Activated T-helper 17 cell treated with anti-CD3 and anti-CD28 coated beads, Interleukin-2, amount 50 U/mL, for 72 hours (primary cell): ENCODE measurements around the gene ARL16. TPM values are rescaled to one million over a fixed set of nuclear protein-coding genes. Genes with fewer than 3 reads are reported as not detected.
A peak's percentile ranks its signal among the peaks of the same experiment; 100 is the strongest.

Experiments
- ATAC-seq: fragments of 150-1000 bp; cut with Tn5 transposase; replicated peaks from 2 replicates; pipeline ENCODE4 v1.10.0; 2021; ENCODE audit warnings: mild to moderate bottlenecking, moderate library complexity
- H3K27ac Mint-ChIP-seq: one replicate; pipeline ENCODE4 v1.8.0; 2022; ENCODE audit warnings: mixed read lengths
- H3K27me3 Mint-ChIP-seq: one replicate; pipeline ENCODE4 v1.8.0; 2022; ENCODE audit warnings: mixed read lengths
- H3K36me3 Mint-ChIP-seq: one replicate; pipeline ENCODE4 v1.8.0; 2022; ENCODE audit warnings: low read depth, mild to moderate bottlenecking, mixed read lengths
- H3K4me1 Mint-ChIP-seq: one replicate; pipeline ENCODE4 v1.8.0; 2022; ENCODE audit warnings: mixed read lengths
- H3K4me3 Mint-ChIP-seq: one replicate; pipeline ENCODE4 v1.8.0; 2022; ENCODE audit warnings: mild to moderate bottlenecking, mixed read lengths
- H3K9me3 Mint-ChIP-seq: one replicate; pipeline ENCODE4 v1.8.0; 2022; ENCODE audit warnings: mixed read lengths
- total RNA-seq, 2 donors: library from RNA; stranded (reverse); gene quantifications; one replicate each; pipeline ENCODE4 v1.2.3, GENCODE V29; 2022

ARL16 gene
- total RNA-seq, 2 donors from 2014 or later: 12.6 to 20.9 TPM

DNA sequence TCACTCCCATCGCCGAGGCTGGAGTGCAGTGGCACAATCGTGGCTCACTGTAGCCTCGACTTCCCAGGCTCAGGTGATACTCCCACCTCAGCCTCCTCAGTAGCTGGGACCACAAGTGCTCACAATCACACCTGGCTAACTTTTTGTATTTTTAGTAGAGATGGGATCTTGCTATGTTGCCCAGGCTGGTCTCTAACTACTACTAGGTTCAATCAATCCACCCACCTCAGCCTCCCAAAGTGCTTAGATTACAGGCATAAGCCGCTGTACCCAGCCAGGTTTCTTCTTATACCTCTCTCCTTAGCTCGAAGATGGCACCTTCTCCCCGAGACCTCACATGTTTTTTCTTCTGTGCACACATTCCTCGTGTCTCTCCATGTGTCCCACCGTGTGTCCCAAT is 43.6 kb downstream of the ARL16 start:
- peaks cover 12% of the 10 kb centered on the region for H3K36me3 Mint-ChIP-seq
- H3K27me3 Mint-ChIP-seq: no peaks in the 10 kb centered on the region
- H3K4me3 Mint-ChIP-seq: no peak overlapping the region
- H3K4me1 Mint-ChIP-seq: no peaks in the 10 kb centered on the region
- H3K9me3 Mint-ChIP-seq: no peaks in the 10 kb centered on the region
- H3K27ac Mint-ChIP-seq: no peak overlapping the region
- ATAC-seq: no peak

DNA sequence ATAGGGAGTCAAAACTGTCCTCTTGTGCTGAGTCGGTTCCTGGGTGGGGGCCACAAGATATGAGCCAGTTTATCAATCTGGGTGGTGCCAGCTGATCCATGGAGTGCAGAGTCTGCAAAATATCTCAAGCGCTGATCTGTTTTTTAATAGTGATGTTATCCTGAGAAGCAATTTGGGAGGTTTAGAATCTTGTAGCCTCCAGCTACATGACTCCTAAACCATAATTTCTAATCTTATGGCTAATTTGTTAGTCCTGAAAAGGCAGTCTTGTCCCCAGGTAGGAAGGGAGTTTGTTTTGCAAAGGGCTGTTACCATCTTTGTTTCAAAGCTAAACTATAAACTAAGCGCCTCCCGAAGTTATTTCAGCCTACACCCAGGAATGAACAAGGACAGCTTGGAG is 44.9 kb downstream of the ARL16 start:
- Mint-ChIP-seq H3K27me3 (no peaks in the 10 kb centered on the region), H3K4me3 (peak overlapping the region; percentile 19), H3K9me3 (no peaks in the 10 kb centered on the region), H3K36me3 (peaks cover 12% of the 10 kb centered on the region), H3K27ac (peak overlapping the region; percentile 50), H3K4me1 (no peaks in the 10 kb centered on the region)
- no peak for ATAC-seq

DNA sequence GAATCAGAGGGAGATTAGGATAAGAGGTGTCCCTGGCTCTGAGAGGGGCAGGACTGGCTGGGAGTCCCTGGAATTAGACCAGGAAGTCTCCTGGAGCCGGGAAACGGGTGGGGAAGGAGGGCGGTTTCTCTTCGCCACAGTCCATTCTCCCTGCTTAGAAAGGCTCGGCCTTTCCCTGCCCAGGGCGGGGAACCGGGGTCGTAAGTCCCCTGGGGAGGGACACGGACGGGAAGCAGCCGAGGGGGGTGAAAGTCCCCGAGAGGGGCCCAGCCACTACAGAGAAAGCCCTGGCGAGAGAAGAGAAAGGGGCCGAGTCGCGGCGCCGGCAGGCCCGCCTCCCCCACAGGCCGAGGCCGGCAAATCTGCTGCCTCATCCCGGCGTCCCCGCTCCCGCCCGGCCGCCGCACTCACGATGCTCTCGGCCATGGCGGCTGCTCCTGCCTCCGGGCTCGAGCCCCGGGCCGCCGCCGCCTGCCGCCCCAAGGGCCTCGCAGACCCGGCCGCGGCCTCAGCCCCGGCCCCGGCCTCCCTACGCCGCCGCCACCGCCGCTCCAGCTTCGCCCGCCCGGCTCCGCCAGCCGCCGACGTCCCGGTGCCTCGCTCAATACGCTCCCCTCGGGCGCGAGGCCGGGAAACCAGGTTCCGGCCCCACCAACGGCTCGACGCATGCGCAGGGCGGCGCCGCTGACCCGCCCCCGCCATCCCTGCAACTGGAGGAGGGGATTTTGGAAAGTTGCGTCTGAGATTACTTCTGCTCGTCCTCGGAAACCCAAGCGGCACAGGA is 46.9 kb downstream of the ARL16 start, which contains the start of the genes NPLOC4 and TSPAN10:
NPLOC4 (minus strand) TSS at position 608 of the 784 bp plus-strand sequence; CDS start at position 426, 182 bp downstream.
TSPAN10 (plus strand) TSS at position 692 of the 784 bp plus-strand sequence. CDS start 5,217 bp downstream, outside the sequence.
- Mint-ChIP-seq H3K27ac (peak within 1 kb of the TSS; percentile 98), H3K4me3 (peak within 1 kb of the TSS; percentile 99), H3K4me1 (peaks cover 5% of the 10 kb centered on the region)

DNA sequence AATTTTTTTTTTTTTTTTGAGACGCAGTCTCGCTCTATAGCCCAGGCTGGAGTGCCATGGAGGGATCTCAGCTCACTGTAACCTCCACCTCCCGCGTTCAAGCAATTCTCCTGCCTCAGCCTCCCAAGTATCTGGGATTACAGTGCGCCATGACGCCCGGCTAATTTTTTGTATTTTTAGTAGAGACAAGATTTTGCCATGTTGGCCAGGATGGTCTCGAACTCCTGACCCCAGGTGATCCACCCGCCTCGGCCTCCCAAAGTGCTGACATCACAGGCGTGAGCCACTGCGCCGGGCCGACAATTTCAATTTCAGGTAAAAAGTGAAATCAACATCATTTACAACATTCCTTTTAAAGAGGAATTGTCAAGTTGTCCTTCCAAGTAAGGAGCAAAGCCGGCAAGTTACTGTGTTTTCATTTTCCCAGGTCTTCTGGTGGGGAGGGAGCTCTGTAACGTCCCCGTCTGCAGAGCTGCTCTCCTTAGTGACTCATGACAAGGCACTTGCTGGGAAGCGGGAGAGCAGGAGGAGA is 47.6 kb downstream of the ARL16 start:
- Mint-ChIP-seq H3K27me3 (no peaks in the 10 kb centered on the region), H3K4me1 (peaks cover 5% of the 10 kb centered on the region), H3K9me3 (no peaks in the 10 kb centered on the region), H3K27ac (peak overlapping the region; percentile 98), H3K36me3 (peaks cover 31% of the 10 kb centered on the region), H3K4me3 (peak overlapping the region; percentile 99)
- peak; percentile 38 for ATAC-seq

More for the DNA sequence above, 46.9 kb downstream of the ARL16 start, which contains the start of the genes NPLOC4 and TSPAN10:
- Mint-ChIP-seq H3K9me3 (no peaks in the 10 kb centered on the region), H3K27me3 (no peaks in the 10 kb centered on the region), H3K36me3 (peaks cover 26% of the 10 kb centered on the region)
- ATAC-seq: peak; percentile 93

DNA sequence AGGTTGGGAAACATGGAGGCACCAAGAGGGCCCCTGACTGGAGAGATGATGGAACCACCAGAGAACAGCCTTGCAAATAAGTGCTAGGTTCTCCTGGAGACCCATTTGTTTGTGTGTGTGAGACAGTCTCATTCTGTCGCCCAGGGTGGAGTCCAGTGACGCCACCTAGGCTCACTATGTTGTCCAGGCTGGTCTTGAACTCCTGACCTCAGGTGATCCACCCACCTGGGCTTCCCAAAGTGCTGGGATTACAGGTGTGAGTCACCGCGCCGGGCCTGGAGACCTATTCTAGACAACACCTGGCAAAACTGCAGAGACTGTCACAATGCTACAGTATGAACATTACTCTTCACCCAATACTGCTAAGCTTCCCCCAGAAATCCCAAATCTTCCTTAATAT is 48.2 kb downstream of the ARL16 start:
- no peak for ATAC-seq
- peak overlapping the region; percentile 99 for H3K4me3 Mint-ChIP-seq
- no peaks in the 10 kb centered on the region for H3K9me3 Mint-ChIP-seq
- H3K36me3 Mint-ChIP-seq: peaks cover 34% of the 10 kb centered on the region
- H3K27me3 Mint-ChIP-seq: no peaks in the 10 kb centered on the region
- peak overlapping the region; percentile 98 for H3K27ac Mint-ChIP-seq
- H3K4me1 Mint-ChIP-seq: peaks cover 5% of the 10 kb centered on the region

DNA sequence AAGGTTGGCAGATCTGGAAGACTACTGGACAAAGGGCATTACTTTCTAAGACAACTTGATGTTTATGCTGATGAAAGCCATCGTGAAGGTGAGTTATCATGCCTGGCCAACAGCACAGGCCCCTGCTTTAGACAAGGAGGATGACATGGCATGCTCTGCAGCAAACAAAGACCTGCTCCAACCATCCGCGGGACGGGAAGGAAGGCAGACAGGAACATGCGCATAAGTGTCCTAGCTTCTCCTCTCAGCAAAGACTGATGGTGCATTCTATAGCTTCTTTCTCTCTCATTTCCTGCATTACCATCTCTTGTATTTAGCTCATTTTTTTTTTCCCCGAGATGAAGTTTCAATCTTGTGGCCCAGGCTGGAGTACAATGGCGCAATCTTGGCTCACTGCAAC is 52.1 kb downstream of the ARL16 start:
- Mint-ChIP-seq H3K4me3 (no peak overlapping the region), H3K4me1 (peaks cover 5% of the 10 kb centered on the region), H3K9me3 (no peaks in the 10 kb centered on the region), H3K36me3 (peaks cover 74% of the 10 kb centered on the region), H3K27ac (no peak overlapping the region), H3K27me3 (no peaks in the 10 kb centered on the region)
- ATAC-seq: no peak

Other genes starting within 250 kb of the ARL16 start
- gene ACTG1, start 171.0 kb downstream of the ARL16 start, total RNA-seq: 1,000 to 10,000 TPM; 4,457 to 7,394 TPM
- under 1 TPM; 0.43 to 0.93 TPM for gene FSCN2, start 155.4 kb downstream of the ARL16 start, total RNA-seq
- 10 to 100 TPM; 26.9 to 38.6 TPM for gene FAAP100, start 131.4 kb downstream of the ARL16 start, total RNA-seq
- gene NPLOC4, start 46.7 kb downstream of the ARL16 start, total RNA-seq: 100 to 1,000 TPM; 101 to 103 TPM
- gene TSPAN10, start 46.6 kb downstream of the ARL16 start, total RNA-seq: 1 to 10 TPM in 1 of 2 donors, under 1 TPM in 1; 0.30 to 1.4 TPM
- gene PDE6G, start 27.3 kb downstream of the ARL16 start, total RNA-seq: 1 to 10 TPM in 1 of 2 donors, under 1 TPM in 1; 0.89 to 1.6 TPM
- 10 to 100 TPM; 18.4 to 40.3 TPM for gene OXLD1, start 17.2 kb downstream of the ARL16 start, total RNA-seq
- 10 to 100 TPM; 29.6 to 48.6 TPM for gene CCDC137, start 17.1 kb downstream of the ARL16 start, total RNA-seq
- gene HGS, start 214 bp upstream of the ARL16 start, total RNA-seq: 100 to 1,000 TPM; 118 to 130 TPM
- gene MRPL12, start 19.6 kb upstream of the ARL16 start, total RNA-seq: 100 to 1,000 TPM in 1 of 2 donors, 10 to 100 TPM in 1; 50.7 to 108 TPM
- gene SLC25A10, start 28.5 kb upstream of the ARL16 start, total RNA-seq: 10 to 100 TPM; 15.4 to 38.9 TPM
- under 1 TPM in 1 of 2 donors, not detected in 1; 0.26 TPM for gene GCGR, start 120.4 kb upstream of the ARL16 start, total RNA-seq
- gene MCRIP1, start 149.5 kb upstream of the ARL16 start, total RNA-seq: 10 to 100 TPM; 45.7 to 94.4 TPM
- gene PPP1R27, start 151.3 kb upstream of the ARL16 start, total RNA-seq: not detected
- 100 to 1,000 TPM; 506 to 602 TPM for gene P4HB, start 176.7 kb upstream of the ARL16 start, total RNA-seq
- gene ARHGDIA, start 187.5 kb upstream of the ARL16 start, total RNA-seq: 100 to 1,000 TPM; 384 to 814 TPM
- gene ALYREF, start 207.8 kb upstream of the ARL16 start, total RNA-seq: 100 to 1,000 TPM; 103 to 251 TPM
- 100 to 1,000 TPM; 103 to 123 TPM for gene ANAPC11, start 207.9 kb upstream of the ARL16 start, total RNA-seq
- gene NPB, start 218.4 kb upstream of the ARL16 start, total RNA-seq: under 1 TPM; 0.17 to 0.53 TPM
- 10 to 100 TPM; 10.1 to 26.8 TPM for gene PCYT2, start 227.6 kb upstream of the ARL16 start, total RNA-seq
- 10 to 100 TPM; 41.3 to 47.5 TPM for gene SIRT7, start 234.4 kb upstream of the ARL16 start, total RNA-seq
- gene MAFG, start 243.9 kb upstream of the ARL16 start, total RNA-seq: 10 to 100 TPM; 28.9 to 32.6 TPM